A549 (cell line): ENCODE data around the gene UVRAG. TPM values are rescaled to one million over a fixed set of nuclear protein-coding genes. Genes with fewer than 3 reads are reported as not detected.

ENCODE experiments used
- ATAC-seq, 2 experiments: fragments of 200-7000 bp in 1 of 2; fragments of >200 bp in 1 of 2; cut with Nextera tagmentation in 1 of 2; cut with Tn5 transposase in 1 of 2; 3 replicates each; pipeline versions ENCODE4 v1.8.0 to v1.9.1; 2018 to 2020; ENCODE audit warnings: mild to moderate bottlenecking in 1 of 2, moderate library complexity in 1 of 2
- CTCF ChIA-PET: fragments of 300-600 bp; sonication (Branson Sonifier 250); formaldehyde crosslinking; extraction: SDS; loops from one replicate; lab custom pipeline; 2021; ENCODE audit warnings: antibody characterized with exemption, inconsistent platforms; lab: Yijun Ruan, JAX
- POLR2A ChIA-PET: fragments of 350-600 bp; formaldehyde crosslinking; extraction: SDS; loops from one replicate; lab custom pipeline; 2021; ENCODE audit warnings: antibody characterized with exemption, inconsistent platforms; lab: Yijun Ruan, JAX
- DNase-seq, 2 experiments: peaks; one replicate each; pipeline versions ENCODE4 v3.0.0 to v3.0.0-alpha.2; 2011 to 2016; ENCODE audit warnings: low read depth in 1 of 2, low spot score in 1 of 2
- FAIRE-seq: peaks from 2 replicates; lab custom pipeline; 2011; peaks lifted over from hg19 to GRCh38; lab: Jason Lieb, UNC
- H3K27ac ChIP-seq, 2 experiments: fragments of >200 bp; sonication (Bioruptor Twin); formaldehyde crosslinking; 3 replicates each; pipeline ENCODE4 v1.5.1; 2016 to 2017
- H3K4me1 ChIP-seq: fragments of >200 bp; sonication (Bioruptor Twin); formaldehyde crosslinking; 3 replicates; pipeline ENCODE4 v1.6.1; 2016
- H3K4me2 ChIP-seq: fragments of >200 bp; sonication (Bioruptor Twin); formaldehyde crosslinking; 3 replicates; pipeline ENCODE4 v1.6.1; 2016
- H3K4me3 ChIP-seq: fragments of >200 bp; sonication (Bioruptor Twin); formaldehyde crosslinking; 3 replicates; pipeline ENCODE4 v1.5.1; 2016
- H3K9me3 ChIP-seq: fragments of >200 bp; sonication (Bioruptor Twin); formaldehyde crosslinking; 3 replicates; pipeline ENCODE4 v1.6.1; 2016
- BHLHE40 ChIP-seq: IDR thresholded peaks from 2 replicates; pipeline ENCODE4 v1.6.1; 2012; ENCODE audit warnings: low read depth, low read length, inconsistent platforms
- CEBPB ChIP-seq, 2 experiments: fragments of >200 bp in 1 of 2; sonication (Bioruptor Twin) in 1 of 2; formaldehyde crosslinking in 1 of 2; IDR thresholded peaks; 2 replicates each; pipeline ENCODE4 v1.6.1; 2012 to 2016
- EHMT2 ChIP-seq: fragments of 200-600 bp; sonication (generic); IDR thresholded peaks from 2 replicates; pipeline ENCODE4 v1.6.1; 2016; ENCODE audit warnings: antibody characterized with exemption, low read depth, mild to moderate bottlenecking, moderate library complexity
- FOSB ChIP-seq: fragments of 250-450 bp; sonication (Bioruptor Pico); IDR thresholded peaks from 2 replicates; pipeline ENCODE4 v1.5.0; 2020; ENCODE audit warnings: mild to moderate bottlenecking, moderate library complexity
- FOXS1 ChIP-seq: fragments of 250-450 bp; sonication (Bioruptor Pico); IDR thresholded peaks from 2 replicates; pipeline ENCODE4 v1.5.0; 2020; ENCODE audit warnings: mild to moderate bottlenecking, moderate library complexity
- HEYL ChIP-seq: fragments of 250-450 bp; sonication (Bioruptor Pico); IDR thresholded peaks from 2 replicates; pipeline ENCODE4 v1.8.0; 2021; ENCODE audit warnings: mild to moderate bottlenecking, moderate library complexity
- HOXB13 ChIP-seq: fragments of 250-450 bp; sonication (Bioruptor Pico); IDR thresholded peaks from 2 replicates; pipeline ENCODE4 v1.5.0; 2020; ENCODE audit warnings: low read depth, mild to moderate bottlenecking, moderate library complexity
- HOXB5 ChIP-seq: fragments of 250-450 bp; sonication (Bioruptor Pico); IDR thresholded peaks from 2 replicates; pipeline ENCODE4 v1.5.0; 2020; ENCODE audit warnings: mild to moderate bottlenecking, moderate library complexity
- NFE2L2 ChIP-seq: fragments of 150-350 bp; conservative IDR thresholded peaks from 2 replicates; pipeline ENCODE4 v1.6.1; 2014; ENCODE audit warnings: low read length
- SREBF2 ChIP-seq: fragments of 450-650 bp; IDR thresholded peaks from 2 replicates; pipeline ENCODE4 v1.6.1; 2014; ENCODE audit warnings: mild to moderate bottlenecking, moderate library complexity
- TFCP2L1 ChIP-seq: fragments of 250-450 bp; sonication (Bioruptor Pico); IDR thresholded peaks from 2 replicates; pipeline ENCODE4 v1.5.0; 2021; ENCODE audit warnings: mild to moderate bottlenecking
- ZC3H11A ChIP-seq: fragments of 450-650 bp; IDR thresholded peaks from 2 replicates; pipeline ENCODE4 v1.6.1; 2014; ENCODE audit warnings: antibody characterized with exemption, mild to moderate bottlenecking
- ZSCAN20 ChIP-seq: fragments of 250-450 bp; sonication (Bioruptor Pico); IDR thresholded peaks from 2 replicates; pipeline ENCODE4 v1.8.0; 2022; ENCODE audit warnings: mild to moderate bottlenecking, moderate library complexity
- WGBS: methylation state at CpG from one replicate; pipeline ENCODE4 v1.1.6; 2017; ENCODE audit errors: missing lambda C conversion rate; 5-methylcytosine and 5-hydroxymethylcytosine counted together
- polyA plus RNA-seq, 4 experiments: library from polyadenylated mRNA; depleted of rRNA in 3 of 4; stranded (reverse); fragments of >200 nt; fragmentation: RNase III in 1 of 4; extraction: RNeasy Plus Mini Kit Qiagen cat#74134 plus additional on column Dnase treatment in 1 of 4; gene quantifications; 2 replicates in 3 of 4; 3 replicates in 1 of 4; pipeline ENCODE4 v1.2.3, GENCODE V29; 2011 to 2017
- TF ChIP-seq, protein P1 (sequence below): fragments of 450-650 bp; IDR thresholded peaks from 2 replicates; pipeline ENCODE4 v1.6.1; 2014; ENCODE audit warnings: antibody characterized with exemption
- TF ChIP-seq, protein P2 (sequence below): fragments of 250-450 bp; sonication (Bioruptor Pico); IDR thresholded peaks from 2 replicates; pipeline ENCODE4 v1.5.0; 2020; ENCODE audit warnings: low read depth, mild to moderate bottlenecking, moderate library complexity
- TF ChIP-seq, protein P3 (sequence below): fragments of 250-450 bp; sonication (Bioruptor Pico); IDR thresholded peaks from 2 replicates; pipeline ENCODE4 v1.5.0; 2021; ENCODE audit warnings: mild to moderate bottlenecking, moderate library complexity, borderline replicate concordance
- TF ChIP-seq, protein P4 (sequence below): IDR thresholded peaks from 2 replicates; pipeline ENCODE4 v1.6.1; 2012; ENCODE audit warnings: low read depth, borderline replicate concordance
- TF ChIP-seq, protein P5 (sequence below): fragments of 150-350 bp; IDR thresholded peaks from 2 replicates; pipeline ENCODE4 v1.6.1; 2014; ENCODE audit warnings: low read depth, mild to moderate bottlenecking, low read length

UVRAG gene
- polyA plus RNA-seq, 2 of the 4 experiments (the other 2 are of a cell fraction) = 6.1 to 14.1 TPM

DNA sequence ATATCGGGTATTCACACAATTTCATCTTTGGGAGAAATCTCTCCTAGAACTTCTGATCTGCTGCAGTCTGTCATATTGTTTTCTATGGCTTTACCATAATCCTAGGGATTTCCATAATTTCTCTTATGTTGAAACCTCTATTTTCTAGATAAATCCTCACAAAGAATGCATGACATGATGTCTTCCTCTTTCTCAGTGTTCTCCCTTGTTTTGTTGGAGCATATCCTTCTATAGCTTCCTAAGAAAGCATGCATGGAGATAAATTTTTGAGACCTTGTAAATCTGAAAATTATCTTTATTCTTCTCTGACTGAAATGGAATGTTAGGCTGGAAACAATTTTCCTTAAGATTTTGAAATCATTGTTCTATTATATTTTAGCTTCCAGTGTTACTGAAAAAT is 275.8 kb downstream of the UVRAG start:
- CTCF ChIA-PET = interaction anchor here (1.0 kb wide), 1 partner anchor 23 kb away, joined by 3 read pairs; no protein-coding TSS in a partner anchor
- Histone ChIP-seq H3K4me1 (peaks cover under 1% of the 10 kb centered on the region; the same call in 1 of the 3 replicates), H3K4me2 (no peak overlapping the region), H3K27ac (no peak overlapping the region), H3K9me3 (no peaks in the 10 kb centered on the region), H3K4me3 (no peak overlapping the region)
- no peak for DNase-seq
- 100% methylated on average over 1 of the region's 1 CpG for WGBS
- POLR2A ChIA-PET = no interaction called here
- TF ChIP-seq HOXB5 = no peak
- no peak for TF ChIP-seq HOXB13 (CRISPR knock-in tag)
- TF ChIP-seq NFE2L2 = no peak
- TF ChIP-seq, protein P1, sequence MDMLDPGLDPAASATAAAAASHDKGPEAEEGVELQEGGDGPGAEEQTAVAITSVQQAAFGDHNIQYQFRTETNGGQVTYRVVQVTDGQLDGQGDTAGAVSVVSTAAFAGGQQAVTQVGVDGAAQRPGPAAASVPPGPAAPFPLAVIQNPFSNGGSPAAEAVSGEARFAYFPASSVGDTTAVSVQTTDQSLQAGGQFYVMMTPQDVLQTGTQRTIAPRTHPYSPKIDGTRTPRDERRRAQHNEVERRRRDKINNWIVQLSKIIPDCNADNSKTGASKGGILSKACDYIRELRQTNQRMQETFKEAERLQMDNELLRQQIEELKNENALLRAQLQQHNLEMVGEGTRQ = no peak
- TF ChIP-seq TFCP2L1 (CRISPR knock-in tag) = no peak
- no peak for TF ChIP-seq ZSCAN20
- TF ChIP-seq FOXS1 = no peak
- FAIRE-seq = no peak
- ATAC-seq = no peak

DNA sequence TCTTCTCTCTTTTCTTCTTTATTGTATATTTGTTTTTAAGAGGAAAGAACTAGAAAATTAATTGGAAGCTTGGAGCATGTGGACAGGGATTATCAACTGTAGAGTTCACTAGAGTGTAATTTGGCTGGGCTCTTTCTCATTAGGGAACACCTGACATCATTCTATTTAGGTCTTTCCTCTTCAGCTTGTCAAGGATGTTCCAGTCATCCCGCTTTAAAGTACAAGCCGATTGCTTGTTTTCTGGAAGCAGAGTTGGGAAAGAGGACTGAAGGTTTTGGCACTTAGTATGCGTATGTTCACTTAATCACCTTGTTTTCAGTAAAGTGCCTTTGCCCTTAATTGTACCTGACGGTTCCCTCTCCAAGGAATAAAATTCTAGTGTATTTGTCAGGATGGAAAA is 279.7 kb downstream of the UVRAG start:
- WGBS = 95% methylated on average over 4 of the region's 4 CpGs
- H3K27ac ChIP-seq = no peak overlapping the region
- no peak for DNase-seq
- CTCF ChIA-PET = interaction anchor here (1.1 to 1.7 kb wide), 2 partner anchors 14 to 113 kb away, joined by 3 to 7 read pairs; no protein-coding TSS in a partner anchor
- no peak overlapping the region for H3K4me3 ChIP-seq
- no peak for ATAC-seq
- no peaks in the 10 kb centered on the region for H3K9me3 ChIP-seq
- no peak for FAIRE-seq
- POLR2A ChIA-PET = no interaction called here
- TF ChIP-seq FOSB (CRISPR knock-in tag) (no peak), TFCP2L1 (CRISPR knock-in tag) (no peak), BHLHE40 (no peak), EHMT2 (no peak), HOXB13 (CRISPR knock-in tag) (no peak), FOXS1 (no peak), ZC3H11A (no peak), SREBF2 (no peak), CEBPB (IDR thresholded peaks at IDR 0.05) (no peak), HEYL (no peak)
- TF ChIP-seq, protein P2, sequence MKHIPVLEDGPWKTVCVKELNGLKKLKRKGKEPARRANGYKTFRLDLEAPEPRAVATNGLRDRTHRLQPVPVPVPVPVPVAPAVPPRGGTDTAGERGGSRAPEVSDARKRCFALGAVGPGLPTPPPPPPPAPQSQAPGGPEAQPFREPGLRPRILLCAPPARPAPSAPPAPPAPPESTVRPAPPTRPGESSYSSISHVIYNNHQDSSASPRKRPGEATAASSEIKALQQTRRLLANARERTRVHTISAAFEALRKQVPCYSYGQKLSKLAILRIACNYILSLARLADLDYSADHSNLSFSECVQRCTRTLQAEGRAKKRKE (CRISPR knock-in tag) = no peak
- TF ChIP-seq, protein P3, sequence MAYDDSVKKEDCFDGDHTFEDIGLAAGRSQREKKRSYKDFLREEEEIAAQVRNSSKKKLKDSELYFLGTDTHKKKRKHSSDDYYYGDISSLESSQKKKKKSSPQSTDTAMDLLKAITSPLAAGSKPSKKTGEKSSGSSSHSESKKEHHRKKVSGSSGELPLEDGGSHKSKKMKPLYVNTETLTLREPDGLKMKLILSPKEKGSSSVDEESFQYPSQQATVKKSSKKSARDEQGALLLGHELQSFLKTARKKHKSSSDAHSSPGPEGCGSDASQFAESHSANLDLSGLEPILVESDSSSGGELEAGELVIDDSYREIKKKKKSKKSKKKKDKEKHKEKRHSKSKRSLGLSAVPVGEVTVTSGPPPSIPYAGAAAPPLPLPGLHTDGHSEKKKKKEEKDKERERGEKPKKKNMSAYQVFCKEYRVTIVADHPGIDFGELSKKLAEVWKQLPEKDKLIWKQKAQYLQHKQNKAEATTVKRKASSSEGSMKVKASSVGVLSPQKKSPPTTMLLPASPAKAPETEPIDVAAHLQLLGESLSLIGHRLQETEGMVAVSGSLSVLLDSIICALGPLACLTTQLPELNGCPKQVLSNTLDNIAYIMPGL (CRISPR knock-in tag) = no peak
- TF ChIP-seq, protein P4, sequence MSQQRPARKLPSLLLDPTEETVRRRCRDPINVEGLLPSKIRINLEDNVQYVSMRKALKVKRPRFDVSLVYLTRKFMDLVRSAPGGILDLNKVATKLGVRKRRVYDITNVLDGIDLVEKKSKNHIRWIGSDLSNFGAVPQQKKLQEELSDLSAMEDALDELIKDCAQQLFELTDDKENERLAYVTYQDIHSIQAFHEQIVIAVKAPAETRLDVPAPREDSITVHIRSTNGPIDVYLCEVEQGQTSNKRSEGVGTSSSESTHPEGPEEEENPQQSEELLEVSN = no peak
- TF ChIP-seq, protein P5, sequence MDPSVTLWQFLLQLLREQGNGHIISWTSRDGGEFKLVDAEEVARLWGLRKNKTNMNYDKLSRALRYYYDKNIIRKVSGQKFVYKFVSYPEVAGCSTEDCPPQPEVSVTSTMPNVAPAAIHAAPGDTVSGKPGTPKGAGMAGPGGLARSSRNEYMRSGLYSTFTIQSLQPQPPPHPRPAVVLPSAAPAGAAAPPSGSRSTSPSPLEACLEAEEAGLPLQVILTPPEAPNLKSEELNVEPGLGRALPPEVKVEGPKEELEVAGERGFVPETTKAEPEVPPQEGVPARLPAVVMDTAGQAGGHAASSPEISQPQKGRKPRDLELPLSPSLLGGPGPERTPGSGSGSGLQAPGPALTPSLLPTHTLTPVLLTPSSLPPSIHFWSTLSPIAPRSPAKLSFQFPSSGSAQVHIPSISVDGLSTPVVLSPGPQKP = no peak
- TF ChIP-seq, protein P1 = no peak
- peaks cover 11% of the 10 kb centered on the region; the same call in 2 of the 3 replicates for H3K4me1 ChIP-seq
- no peak overlapping the region for H3K4me2 ChIP-seq
